ENCODE data around the gene TTC13. TPM values are rescaled to one million over a fixed set of nuclear protein-coding genes. Genes with fewer than 3 reads are reported as not detected.

TTC13 gene
- total RNA-seq, 2 donors from 2014 or later, result 29.9 to 41.6 TPM

DNA sequence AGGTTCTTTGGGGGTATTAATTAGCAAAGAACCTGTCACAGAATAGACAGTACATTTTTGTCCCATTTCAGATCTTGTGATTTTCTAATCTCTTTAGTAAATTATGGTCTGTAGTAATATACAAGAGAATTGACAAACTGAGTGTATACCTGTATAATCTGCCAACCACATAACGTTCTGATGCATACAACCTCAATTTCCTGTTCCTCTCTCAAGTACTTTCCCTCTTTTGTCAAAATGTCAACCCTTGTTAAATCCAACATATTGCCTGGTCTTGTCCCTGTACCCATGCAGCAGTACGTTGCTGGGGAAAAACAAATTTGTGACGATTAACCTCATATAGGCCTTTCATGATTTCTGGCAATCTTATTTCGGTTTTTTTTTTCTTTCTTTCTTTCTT is 1.3 kb upstream of the TTC13 start:
- H3K36me3 Mint-ChIP-seq, result peaks cover 15% of the 10 kb centered on the region
- H3K9me3 Mint-ChIP-seq, result no peaks in the 10 kb centered on the region
- H3K27me3 Mint-ChIP-seq, result no peaks in the 10 kb centered on the region
- ATAC-seq (no peak), DNase-seq (ENCODE audit: low spot score) (no peak)
- peaks cover 22 to 31% of the 10 kb centered on the region in 2 donors for H3K4me1 Mint-ChIP-seq (ENCODE audit: low read depth in 2 of 2)
- no peak overlapping the region for H3K4me3 Mint-ChIP-seq
- no peak overlapping the region for H3K27ac Mint-ChIP-seq

DNA sequence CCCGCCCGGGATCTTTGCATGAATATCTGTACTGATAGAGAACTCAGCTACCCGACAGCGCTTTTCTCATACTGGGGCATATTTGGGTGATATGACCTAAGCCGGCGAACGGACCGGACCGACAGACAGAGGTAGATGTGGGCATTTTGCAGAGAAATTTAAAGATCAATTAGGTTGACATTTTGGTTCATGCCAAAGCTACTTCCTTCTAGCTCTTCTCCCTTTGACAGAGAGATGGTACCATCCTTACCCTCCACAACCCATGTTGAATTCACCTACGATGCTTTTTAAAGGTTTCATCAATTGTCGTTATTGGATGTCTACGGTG is 692 bp upstream of the TTC13 start:
- Mint-ChIP-seq H3K36me3 (peaks cover 15% of the 10 kb centered on the region), H3K4me1 (ENCODE audit: low read depth in 2 of 2) (peaks cover 27 to 31% of the 10 kb centered on the region in 2 donors), H3K9me3 (no peaks in the 10 kb centered on the region), H3K27me3 (no peaks in the 10 kb centered on the region), H3K27ac (no peak overlapping the region), H3K4me3 (no peak overlapping the region)
- DNase-seq (ENCODE audit: low spot score) (no peak), ATAC-seq (no peak)

- H3K4me1 Mint-ChIP-seq (ENCODE audit: low read depth in 2 of 2), result peaks cover 36 to 38% of the 10 kb centered on the region in 2 donors
- no peaks in the 10 kb centered on the region for H3K9me3 Mint-ChIP-seq
- peaks cover 15% of the 10 kb centered on the region for H3K36me3 Mint-ChIP-seq
- DNase-seq (ENCODE audit: low spot score), result no peak
- peak overlapping the region; percentile 94 for H3K4me3 Mint-ChIP-seq
- peak; percentile 0 to 5 for ATAC-seq
- no peaks in the 10 kb centered on the region for H3K27me3 Mint-ChIP-seq
- H3K27ac Mint-ChIP-seq, result peak overlapping the region; percentile 92
These were observed 735 bp downstream of the TTC13 start for GRCh38 chr1:230977761-230978490.

DNA sequence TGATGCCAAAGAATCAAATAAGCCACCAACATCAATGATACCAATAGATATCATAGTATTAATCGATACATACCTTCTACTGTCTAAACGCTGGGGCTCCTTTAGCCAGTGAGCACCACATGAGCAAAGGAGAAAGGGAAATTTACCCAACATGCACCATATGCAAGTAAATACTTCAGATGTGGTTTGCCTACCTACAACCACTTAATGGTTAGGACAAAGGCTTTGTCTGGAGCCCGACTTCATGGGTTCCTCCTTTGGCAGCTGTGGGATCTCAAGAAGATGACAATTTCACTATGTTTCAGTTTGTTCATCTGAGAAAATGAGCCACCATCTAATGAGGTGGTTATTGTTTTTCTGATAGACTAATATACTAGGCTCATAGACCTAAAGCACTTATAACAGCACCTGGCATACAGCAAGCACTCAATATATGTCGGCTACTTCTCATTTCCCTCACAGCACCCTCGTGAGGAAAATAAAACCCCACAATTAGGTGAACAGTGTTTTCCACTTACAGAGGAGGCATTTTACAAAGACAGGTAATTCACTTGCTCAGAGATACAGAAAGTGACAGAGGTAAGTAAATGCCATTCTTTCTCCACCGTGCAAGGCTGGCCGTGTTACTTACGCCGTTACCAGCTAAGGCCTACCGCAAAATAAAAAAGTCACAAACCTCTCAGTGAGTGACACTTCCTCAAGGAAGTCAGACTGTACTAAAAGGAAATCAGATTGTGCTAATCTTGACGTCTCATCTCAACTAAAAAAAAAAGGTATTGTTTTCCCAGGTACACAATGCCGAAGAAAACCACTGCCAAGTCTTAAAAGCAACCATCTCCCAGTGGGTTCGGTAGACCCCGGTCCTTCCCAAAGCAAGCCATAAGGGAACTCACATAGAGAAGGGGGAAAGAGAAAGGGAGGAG is 1.6 kb downstream of the TTC13 start:
- Mint-ChIP-seq H3K4me1 (ENCODE audit: low read depth in 2 of 2) (peaks cover 44 to 45% of the 10 kb centered on the region in 2 donors), H3K27ac (peak overlapping the region; percentile 92), H3K9me3 (no peaks in the 10 kb centered on the region), H3K4me3 (peak overlapping the region; percentile 94), H3K27me3 (no peaks in the 10 kb centered on the region), H3K36me3 (peaks cover 15% of the 10 kb centered on the region)
- peak; percentile 63 for DNase-seq (ENCODE audit: low spot score)
- ATAC-seq, result peak in 1 of 2 donors; percentile 14

DNA sequence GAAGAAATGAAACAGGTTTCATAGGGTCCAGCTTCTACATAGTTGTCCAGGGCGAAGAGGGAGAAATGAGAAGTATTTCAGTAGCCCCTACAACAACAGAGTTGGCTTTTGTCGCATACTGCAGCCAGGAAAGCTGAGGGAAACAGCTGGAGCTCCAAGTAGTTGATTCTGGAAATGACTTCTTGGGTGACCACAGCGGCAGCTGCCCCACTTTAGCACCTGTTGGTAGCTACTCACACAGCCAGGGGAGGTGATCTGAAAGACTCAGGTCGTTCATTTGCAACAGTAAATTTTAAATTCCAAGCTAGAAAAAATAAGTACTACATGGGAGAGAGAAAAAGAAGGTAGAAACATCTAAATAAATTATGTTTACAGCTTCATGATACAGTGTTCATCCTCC is 2.3 kb downstream of the TTC13 start:
- peak overlapping the region; percentile 92 for H3K27ac Mint-ChIP-seq

GRCh38 chr1:230975636-230976035 is 3.0 kb downstream of the TTC13 start:
- ATAC-seq (no peak), DNase-seq (ENCODE audit: low spot score) (no peak)
- Mint-ChIP-seq H3K27ac (peak overlapping the region; percentile 92), H3K27me3 (no peaks in the 10 kb centered on the region), H3K4me1 (ENCODE audit: low read depth in 2 of 2) (peaks cover 55% of the 10 kb centered on the region in 2 donors), H3K4me3 (peak overlapping the region; percentile 38), H3K9me3 (no peaks in the 10 kb centered on the region), H3K36me3 (peaks cover 15% of the 10 kb centered on the region)

More for the DNA sequence above, 2.3 kb downstream of the TTC13 start:
- no peaks in the 10 kb centered on the region for H3K9me3 Mint-ChIP-seq
- H3K36me3 Mint-ChIP-seq, result peaks cover 15% of the 10 kb centered on the region
- H3K4me3 Mint-ChIP-seq, result peak overlapping the region; percentile 94
- peaks cover 52% of the 10 kb centered on the region in 2 donors for H3K4me1 Mint-ChIP-seq (ENCODE audit: low read depth in 2 of 2)
- H3K27me3 Mint-ChIP-seq, result no peaks in the 10 kb centered on the region
- DNase-seq (ENCODE audit: low spot score) (no peak), ATAC-seq (no peak)

- H3K27ac Mint-ChIP-seq, result peak overlapping the region; percentile 91 to 96
- no peaks in the 10 kb centered on the region for H3K9me3 Mint-ChIP-seq
- ATAC-seq (peak; percentile 82 to 84), DNase-seq (ENCODE audit: low spot score) (peak; percentile 73)
- peaks cover 58 to 72% of the 10 kb centered on the region in 2 donors for H3K4me1 Mint-ChIP-seq (ENCODE audit: low read depth in 2 of 2)
- peak overlapping the region; percentile 73 for H3K4me3 Mint-ChIP-seq
- peaks cover 9% of the 10 kb centered on the region for H3K36me3 Mint-ChIP-seq
- H3K27me3 Mint-ChIP-seq, result no peaks in the 10 kb centered on the region
These were observed 5.8 kb downstream of the TTC13 start for GRCh38 chr1:230972855-230973271.

DNA sequence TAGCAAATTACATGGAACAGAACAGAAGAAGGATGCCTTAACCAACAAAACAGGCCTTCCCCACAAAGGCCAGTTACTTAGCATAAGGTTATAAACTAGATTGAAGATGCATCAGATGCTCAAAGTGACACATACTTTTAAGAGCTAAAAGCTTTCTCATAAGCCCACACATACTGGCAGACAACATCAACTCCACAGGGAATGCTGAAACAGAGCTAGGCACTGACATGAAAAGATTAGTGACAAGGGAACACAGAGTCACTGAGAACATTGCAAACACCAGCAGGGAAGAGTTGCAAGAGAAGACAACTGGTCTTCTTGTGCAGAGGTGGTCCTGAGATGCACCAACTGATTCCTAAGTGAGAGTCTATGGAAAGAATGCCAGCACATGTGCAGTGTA is 6.9 kb downstream of the TTC13 start:
- Mint-ChIP-seq H3K27ac (peak overlapping the region; percentile 91 to 96), H3K36me3 (peaks cover 4% of the 10 kb centered on the region), H3K4me1 (ENCODE audit: low read depth in 2 of 2) (peaks cover 52 to 62% of the 10 kb centered on the region in 2 donors), H3K27me3 (no peaks in the 10 kb centered on the region), H3K4me3 (peak overlapping the region; percentile 73), H3K9me3 (no peaks in the 10 kb centered on the region)
- DNase-seq (ENCODE audit: low spot score), result no peak
- ATAC-seq, result no peak

DNA sequence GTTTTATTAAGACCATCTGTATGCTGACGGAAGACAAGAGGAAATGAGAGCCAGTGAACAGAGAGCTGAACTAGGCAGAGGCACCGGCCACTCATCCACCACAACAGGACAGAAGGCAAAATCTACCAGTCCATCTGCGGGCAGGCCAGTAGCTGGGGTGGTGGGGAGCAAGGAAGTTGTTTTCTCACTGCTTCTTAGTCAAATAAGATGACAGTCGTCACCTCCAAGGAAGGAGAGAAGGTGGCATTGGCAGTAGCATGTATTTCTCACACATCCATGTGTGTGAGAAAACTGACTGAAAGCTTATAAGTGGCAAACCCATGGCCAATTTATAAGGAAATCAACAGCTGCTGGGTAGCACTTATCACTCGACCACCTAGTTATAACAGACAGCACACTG is 8.2 kb downstream of the TTC13 start:
- DNase-seq (ENCODE audit: low spot score) (peak; percentile 64), ATAC-seq (peak; percentile 62 to 65)
- Mint-ChIP-seq H3K4me1 (ENCODE audit: low read depth in 2 of 2) (peaks cover 43 to 50% of the 10 kb centered on the region in 2 donors), H3K27me3 (no peaks in the 10 kb centered on the region), H3K4me3 (peak overlapping the region; percentile 57), H3K9me3 (no peaks in the 10 kb centered on the region), H3K27ac (peak overlapping the region; percentile 83 to 90), H3K36me3 (no peaks in the 10 kb centered on the region)

DNA sequence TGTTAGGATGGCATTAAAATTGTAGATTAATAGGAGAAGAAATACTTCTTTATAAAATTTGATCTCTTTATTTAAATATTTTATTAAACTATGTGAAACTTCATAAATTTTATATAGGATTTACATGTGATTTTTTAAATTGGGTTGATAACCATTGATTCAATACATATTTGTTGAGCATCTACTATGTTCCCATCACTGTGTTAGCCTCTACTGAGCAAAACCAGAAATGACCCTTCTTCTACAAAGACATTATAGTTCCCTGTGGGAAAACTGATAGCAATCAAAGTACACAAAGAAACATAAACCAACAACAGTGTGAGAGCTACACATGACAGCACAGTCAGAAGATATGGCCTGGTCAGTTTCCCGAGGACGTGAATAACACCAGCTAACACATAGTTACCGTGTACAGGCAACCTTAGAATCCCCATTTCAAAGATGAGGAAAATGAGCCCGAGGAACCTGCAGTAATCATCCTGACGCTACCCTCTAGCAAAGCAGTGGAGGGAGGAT is 12.2 kb downstream of the TTC13 start:
- no peaks in the 10 kb centered on the region for H3K36me3 Mint-ChIP-seq
- no peaks in the 10 kb centered on the region for H3K9me3 Mint-ChIP-seq
- ATAC-seq (no peak), DNase-seq (ENCODE audit: low spot score) (no peak)
- H3K4me3 Mint-ChIP-seq, result no peak overlapping the region
- no peak overlapping the region for H3K27ac Mint-ChIP-seq
- peaks cover 36 to 41% of the 10 kb centered on the region in 2 donors for H3K4me1 Mint-ChIP-seq (ENCODE audit: low read depth in 2 of 2)
- no peaks in the 10 kb centered on the region for H3K27me3 Mint-ChIP-seq

DNA sequence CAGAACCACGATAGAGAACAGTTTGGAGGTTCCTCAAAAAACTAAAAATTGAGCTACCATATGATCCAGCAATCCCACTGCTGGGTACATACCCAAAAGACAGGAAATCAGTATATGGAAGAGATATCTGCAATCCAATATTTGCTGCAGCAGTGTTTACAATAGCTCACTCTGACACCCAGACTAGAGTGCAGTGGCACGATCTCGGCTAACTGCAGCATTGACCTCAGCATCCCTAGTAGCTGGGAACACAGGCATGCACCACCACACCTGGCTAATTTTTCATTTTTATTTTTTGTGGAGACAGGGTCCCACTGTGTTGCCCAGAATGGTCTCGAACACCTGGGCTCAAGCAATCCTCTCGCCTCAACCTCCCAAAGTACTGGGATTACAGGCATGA is 13.1 kb downstream of the TTC13 start:
- Mint-ChIP-seq H3K4me1 (ENCODE audit: low read depth in 2 of 2) (peaks cover 36 to 41% of the 10 kb centered on the region in 2 donors), H3K9me3 (no peaks in the 10 kb centered on the region), H3K27ac (no peak overlapping the region), H3K36me3 (no peaks in the 10 kb centered on the region), H3K27me3 (no peaks in the 10 kb centered on the region), H3K4me3 (no peak overlapping the region)
- DNase-seq (ENCODE audit: low spot score) (no peak), ATAC-seq (no peak)

DNA sequence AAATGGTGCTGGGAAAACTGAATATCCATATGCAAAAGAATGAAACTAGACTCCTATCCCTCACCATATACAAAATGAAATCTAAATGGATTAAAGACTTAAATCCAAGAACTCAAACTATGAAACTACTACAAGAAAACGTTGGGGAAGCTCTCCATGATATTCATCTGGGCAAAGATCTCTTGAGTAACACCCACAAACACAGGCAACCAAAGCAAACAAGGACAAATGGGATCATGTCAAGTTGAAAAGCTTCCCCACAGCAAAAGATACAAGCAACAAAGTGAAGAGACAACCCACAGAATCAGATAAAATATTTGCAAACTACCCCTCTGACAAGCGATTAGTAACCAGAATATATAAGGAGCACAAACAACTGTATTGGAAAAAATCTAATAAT is 13.8 kb downstream of the TTC13 start:
- no peak overlapping the region for H3K27ac Mint-ChIP-seq
- no peak for DNase-seq (ENCODE audit: low spot score)
- no peak for ATAC-seq
- H3K4me3 Mint-ChIP-seq, result no peak overlapping the region
- peaks cover under 1% of the 10 kb centered on the region for H3K36me3 Mint-ChIP-seq
- H3K27me3 Mint-ChIP-seq, result no peaks in the 10 kb centered on the region
- no peaks in the 10 kb centered on the region for H3K9me3 Mint-ChIP-seq
- peaks cover 29 to 36% of the 10 kb centered on the region in 2 donors for H3K4me1 Mint-ChIP-seq (ENCODE audit: low read depth in 2 of 2)

DNA sequence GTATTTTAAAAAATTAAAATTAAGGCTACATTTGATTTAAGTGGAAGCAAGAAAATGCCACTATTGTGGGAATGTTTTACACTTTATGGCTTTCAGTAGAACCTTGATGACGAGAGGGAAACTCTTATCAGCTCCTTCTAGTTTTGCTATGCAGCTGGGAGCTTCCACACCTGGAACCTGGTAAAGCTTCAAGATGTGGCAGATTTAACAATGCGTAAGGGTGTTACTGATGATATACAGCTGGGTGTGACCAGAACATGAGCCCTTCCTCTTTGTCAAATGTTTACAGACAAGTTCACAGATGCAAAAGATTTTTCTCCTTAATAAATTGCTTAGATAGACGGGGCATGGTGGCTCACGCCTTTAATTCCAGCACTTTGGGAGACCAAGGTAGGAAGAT is 20.3 kb downstream of the TTC13 start:
- no peaks in the 10 kb centered on the region for H3K9me3 Mint-ChIP-seq
- no peak for ATAC-seq
- no peak for DNase-seq (ENCODE audit: low spot score)
- peaks cover 4% of the 10 kb centered on the region for H3K36me3 Mint-ChIP-seq
- no peaks in the 10 kb centered on the region for H3K27me3 Mint-ChIP-seq
- H3K4me3 Mint-ChIP-seq, result no peak overlapping the region
- H3K27ac Mint-ChIP-seq, result no peak overlapping the region
- peaks cover 8 to 23% of the 10 kb centered on the region in 2 donors for H3K4me1 Mint-ChIP-seq (ENCODE audit: low read depth in 2 of 2)

GRCh38 chr1:230957580-230957989 is 21.1 kb downstream of the TTC13 start:
- H3K27ac Mint-ChIP-seq, result no peak overlapping the region
- ATAC-seq (no peak), DNase-seq (ENCODE audit: low spot score) (no peak)
- H3K9me3 Mint-ChIP-seq, result no peaks in the 10 kb centered on the region
- peaks cover 5 to 21% of the 10 kb centered on the region in 2 donors for H3K4me1 Mint-ChIP-seq (ENCODE audit: low read depth in 2 of 2)
- no peak overlapping the region for H3K4me3 Mint-ChIP-seq
- no peaks in the 10 kb centered on the region for H3K27me3 Mint-ChIP-seq
- peaks cover 4% of the 10 kb centered on the region for H3K36me3 Mint-ChIP-seq
